ENCODE data around the gene GATAD2B. TPM values are rescaled to one million over a fixed set of nuclear protein-coding genes. Genes with fewer than 3 reads are reported as not detected.
"Not testable (repeated sequence)": the region's sequence is repeated elsewhere in the genome, so short reads cannot be mapped to it uniquely, and the experiment has no call there.

Gene GATAD2B
- total and polyA plus RNA-seq, 7 donors = 3.4 to 53.1 (median 34.8) TPM

DNA sequence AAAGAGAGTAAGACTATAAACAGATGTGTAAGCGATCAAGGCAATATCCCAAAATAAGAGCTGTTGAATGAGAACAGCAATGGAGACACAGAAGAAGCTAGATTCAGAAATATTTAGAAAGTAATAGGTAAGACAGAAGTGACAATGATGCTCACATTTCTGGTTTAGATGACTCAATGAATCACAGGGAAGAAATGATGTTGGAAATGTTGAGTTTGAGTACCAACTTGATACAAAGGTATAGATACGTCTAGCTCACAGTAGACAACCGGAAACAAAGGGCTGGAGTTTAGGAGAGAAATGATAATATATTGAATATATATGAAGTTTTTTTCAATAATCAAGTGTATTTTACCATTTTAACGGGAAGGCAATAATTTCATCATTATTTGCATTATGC is 6.5 kb downstream of the GATAD2B start:
- peaks cover 41% of the 10 kb centered on the region for H3K4me1 ChIP-seq
- no peaks in the 10 kb centered on the region for H3K9me3 ChIP-seq
- DNase-seq (no peak), ATAC-seq (no peak)
- H3K36me3 ChIP-seq (ENCODE audit: insufficient read depth in 1 of 2, low read depth in 1 of 2) = peaks cover 0 to 14% of the 10 kb centered on the region in 2 donors
- TF ChIP-seq, protein P1, sequence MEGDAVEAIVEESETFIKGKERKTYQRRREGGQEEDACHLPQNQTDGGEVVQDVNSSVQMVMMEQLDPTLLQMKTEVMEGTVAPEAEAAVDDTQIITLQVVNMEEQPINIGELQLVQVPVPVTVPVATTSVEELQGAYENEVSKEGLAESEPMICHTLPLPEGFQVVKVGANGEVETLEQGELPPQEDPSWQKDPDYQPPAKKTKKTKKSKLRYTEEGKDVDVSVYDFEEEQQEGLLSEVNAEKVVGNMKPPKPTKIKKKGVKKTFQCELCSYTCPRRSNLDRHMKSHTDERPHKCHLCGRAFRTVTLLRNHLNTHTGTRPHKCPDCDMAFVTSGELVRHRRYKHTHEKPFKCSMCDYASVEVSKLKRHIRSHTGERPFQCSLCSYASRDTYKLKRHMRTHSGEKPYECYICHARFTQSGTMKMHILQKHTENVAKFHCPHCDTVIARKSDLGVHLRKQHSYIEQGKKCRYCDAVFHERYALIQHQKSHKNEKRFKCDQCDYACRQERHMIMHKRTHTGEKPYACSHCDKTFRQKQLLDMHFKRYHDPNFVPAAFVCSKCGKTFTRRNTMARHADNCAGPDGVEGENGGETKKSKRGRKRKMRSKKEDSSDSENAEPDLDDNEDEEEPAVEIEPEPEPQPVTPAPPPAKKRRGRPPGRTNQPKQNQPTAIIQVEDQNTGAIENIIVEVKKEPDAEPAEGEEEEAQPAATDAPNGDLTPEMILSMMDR (IDR thresholded peaks at IDR 0.05) = no peak
- intact Hi-C loops (cut with DNase I) = no loop called here
- H3K27me3 ChIP-seq (ENCODE audit: insufficient read depth in 3 of 3, low read length in 2 of 3) = no peaks in the 10 kb centered on the region
- no peak overlapping the region for H3K4me3 ChIP-seq
- H3K27ac ChIP-seq = no peak overlapping the region
- WGBS, 3 donors = 78 to 86% (median 86%) methylated on average over 4 of the region's 4 CpGs

DNA sequence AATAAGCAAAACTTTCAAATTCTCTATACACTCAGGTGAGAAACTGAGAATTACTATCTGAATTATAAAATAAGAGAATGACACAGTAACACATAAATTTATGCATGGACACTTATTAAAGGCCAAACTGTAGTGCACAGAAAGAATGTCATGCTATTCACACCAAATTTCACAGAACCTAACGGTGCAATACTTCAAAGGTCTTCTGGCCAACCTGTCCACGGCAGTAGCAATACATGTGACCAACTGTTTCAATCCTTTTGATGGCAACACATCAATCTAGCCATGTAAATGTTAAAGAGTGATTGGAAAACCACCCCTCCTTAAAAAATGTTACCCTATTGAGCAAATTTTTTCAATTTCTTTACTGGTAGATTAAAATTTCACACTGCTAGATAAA is 10.4 kb downstream of the GATAD2B start:
- Histone ChIP-seq H3K27me3 (ENCODE audit: insufficient read depth in 3 of 3, low read length in 2 of 3) (no peaks in the 10 kb centered on the region), H3K27ac (no peak overlapping the region), H3K36me3 (ENCODE audit: insufficient read depth in 1 of 2, low read depth in 1 of 2) (peaks cover 0 to 25% of the 10 kb centered on the region in 2 donors), H3K4me1 (peaks cover 10% of the 10 kb centered on the region), H3K9me3 (no peaks in the 10 kb centered on the region), H3K4me3 (no peak overlapping the region)
- TF ChIP-seq, protein P1 (IDR thresholded peaks at IDR 0.05) = no peak
- 45 to 72% (median 47%) methylated on average over 2 of the region's 2 CpGs for WGBS, 3 donors
- intact Hi-C loops (cut with DNase I) = no loop called here
- ATAC-seq (no peak), DNase-seq (no peak)

DNA sequence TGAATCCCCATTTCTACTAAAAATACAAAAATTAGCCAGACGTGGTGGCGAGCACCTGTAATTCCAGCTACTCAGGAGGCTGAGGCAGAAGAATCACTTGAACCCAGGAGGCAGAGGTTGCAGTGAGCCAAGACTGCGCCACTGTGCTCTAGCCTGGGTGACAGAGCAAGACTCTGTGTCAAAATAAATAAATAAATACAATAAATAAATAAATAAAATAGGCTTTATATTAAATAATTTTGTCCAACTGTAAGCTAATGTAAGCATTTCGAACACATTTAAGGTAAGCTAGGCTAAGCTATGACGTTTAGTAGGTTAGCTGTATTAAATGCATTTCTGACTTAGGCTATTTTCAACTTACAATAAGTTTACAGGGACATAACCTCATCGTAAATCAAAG is 12.2 kb downstream of the GATAD2B start:
- ATAC-seq; H3K4me1 ChIP-seq; H3K27me3 ChIP-seq (ENCODE audit: insufficient read depth in 3 of 3, low read length in 2 of 3); H3K9me3 ChIP-seq; DNase-seq; intact Hi-C loops (cut with DNase I); H3K27ac ChIP-seq; H3K4me3 ChIP-seq: not testable (repeated sequence)
- peaks cover 0 to 24% of the 10 kb centered on the region in 2 donors for H3K36me3 ChIP-seq (ENCODE audit: insufficient read depth in 1 of 2, low read depth in 1 of 2)
- 84 to 89% (median 85%) methylated on average over 6 of the region's 6 CpGs for WGBS, 3 donors

DNA sequence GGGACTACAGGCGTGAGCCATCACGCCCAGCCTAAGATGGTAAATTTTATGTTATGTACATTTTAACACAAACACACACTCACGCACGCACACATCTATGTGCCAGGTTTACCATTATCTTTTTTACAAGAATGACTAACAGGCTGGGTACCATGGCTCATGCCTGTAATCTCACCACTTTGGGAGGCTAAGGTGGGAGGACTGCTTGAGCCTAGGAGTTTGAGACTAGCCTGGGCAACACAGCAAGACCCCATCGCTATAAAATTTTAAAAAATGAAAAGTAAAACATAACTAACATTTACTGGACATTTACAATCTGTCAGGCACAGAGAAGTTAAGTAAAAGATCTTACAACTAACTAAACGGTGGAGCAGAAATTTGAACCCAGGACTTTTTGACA is 14.7 kb downstream of the GATAD2B start:
- H3K27me3 ChIP-seq (ENCODE audit: insufficient read depth in 3 of 3, low read length in 2 of 3) = no peaks in the 10 kb centered on the region
- no peak overlapping the region for H3K4me3 ChIP-seq
- intact Hi-C loops (cut with DNase I) = no loop called here
- 94 to 97% (median 97%) methylated on average over 6 of the region's 6 CpGs for WGBS, 3 donors
- TF ChIP-seq, protein P1 (IDR thresholded peaks at IDR 0.05) = no peak
- no peak for ATAC-seq
- no peak overlapping the region for H3K27ac ChIP-seq
- no peaks in the 10 kb centered on the region for H3K9me3 ChIP-seq
- peaks cover 12% of the 10 kb centered on the region for H3K4me1 ChIP-seq
- H3K36me3 ChIP-seq (ENCODE audit: insufficient read depth in 1 of 2, low read depth in 1 of 2) = peaks cover 0 to 19% of the 10 kb centered on the region in 2 donors
- no peak for DNase-seq

DNA sequence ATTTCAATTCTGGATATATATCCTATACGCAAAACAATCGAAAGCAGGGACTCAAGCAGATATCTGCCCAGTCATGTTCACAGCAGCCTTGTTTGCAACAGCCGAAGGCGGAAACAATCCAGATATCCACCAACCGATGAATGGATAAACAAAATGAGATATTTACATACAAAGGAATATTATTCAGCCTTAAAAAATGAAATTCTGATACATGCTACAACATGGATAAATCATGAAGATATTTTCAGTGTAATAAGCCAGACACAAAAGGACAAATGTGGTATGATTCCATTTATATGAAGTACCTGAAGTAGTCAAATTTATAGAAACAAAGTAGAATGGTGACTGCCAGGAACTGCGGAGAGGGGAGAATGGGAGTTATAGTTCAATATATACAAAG is 15.6 kb downstream of the GATAD2B start:
- H3K36me3 ChIP-seq (ENCODE audit: insufficient read depth in 1 of 2, low read depth in 1 of 2) = peaks cover 0 to 19% of the 10 kb centered on the region in 2 donors
- ATAC-seq (no peak), DNase-seq (no peak)
- H3K27me3 ChIP-seq (ENCODE audit: insufficient read depth in 3 of 3, low read length in 2 of 3) = no peaks in the 10 kb centered on the region
- no peaks in the 10 kb centered on the region for H3K9me3 ChIP-seq
- TF ChIP-seq, protein P1 (IDR thresholded peaks at IDR 0.05) = no peak
- intact Hi-C loops (cut with DNase I) = no loop called here
- no peak overlapping the region for H3K4me3 ChIP-seq
- 89 to 96% (median 93%) methylated on average over 6 of the region's 6 CpGs for WGBS, 3 donors
- H3K27ac ChIP-seq = no peak overlapping the region
- peaks cover 12% of the 10 kb centered on the region for H3K4me1 ChIP-seq

All from psoas muscle (tissue), 8 donors.